ENCODE results near the gene ERVH48-1. TPM values are rescaled to one million over a fixed set of nuclear protein-coding genes. Genes with fewer than 3 reads are reported as not detected.

ERVH48-1 gene
- total RNA-seq, 2 donors from 2014 or later: 0.05 TPM; not detected in 1

- TF ChIP-seq, protein P1, sequence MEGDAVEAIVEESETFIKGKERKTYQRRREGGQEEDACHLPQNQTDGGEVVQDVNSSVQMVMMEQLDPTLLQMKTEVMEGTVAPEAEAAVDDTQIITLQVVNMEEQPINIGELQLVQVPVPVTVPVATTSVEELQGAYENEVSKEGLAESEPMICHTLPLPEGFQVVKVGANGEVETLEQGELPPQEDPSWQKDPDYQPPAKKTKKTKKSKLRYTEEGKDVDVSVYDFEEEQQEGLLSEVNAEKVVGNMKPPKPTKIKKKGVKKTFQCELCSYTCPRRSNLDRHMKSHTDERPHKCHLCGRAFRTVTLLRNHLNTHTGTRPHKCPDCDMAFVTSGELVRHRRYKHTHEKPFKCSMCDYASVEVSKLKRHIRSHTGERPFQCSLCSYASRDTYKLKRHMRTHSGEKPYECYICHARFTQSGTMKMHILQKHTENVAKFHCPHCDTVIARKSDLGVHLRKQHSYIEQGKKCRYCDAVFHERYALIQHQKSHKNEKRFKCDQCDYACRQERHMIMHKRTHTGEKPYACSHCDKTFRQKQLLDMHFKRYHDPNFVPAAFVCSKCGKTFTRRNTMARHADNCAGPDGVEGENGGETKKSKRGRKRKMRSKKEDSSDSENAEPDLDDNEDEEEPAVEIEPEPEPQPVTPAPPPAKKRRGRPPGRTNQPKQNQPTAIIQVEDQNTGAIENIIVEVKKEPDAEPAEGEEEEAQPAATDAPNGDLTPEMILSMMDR (IDR thresholded peaks at IDR 0.05): no peak
- TF ChIP-seq POLR2A (IDR thresholded peaks at IDR 0.05): no peak
- no peak for TF ChIP-seq POLR2AphosphoS5 (IDR thresholded peaks at IDR 0.05)
- Histone ChIP-seq H3K4me3 (no peak overlapping the region), H3K27ac (no peak overlapping the region), H3K9me3 (no peaks in the 10 kb centered on the region), H3K27me3 (replicated peaks; ENCODE audit: insufficient read depth) (no peaks in the 10 kb centered on the region), H3K36me3 (no peaks in the 10 kb centered on the region), H3K4me1 (replicated peaks) (no peaks in the 10 kb centered on the region)
- intact Hi-C loops (cut with DNase I): no loop called here
- DNase-seq (ENCODE audit: low spot score): no peak
- WGBS: 98% methylated on average over 16 of the region's 16 CpGs
Observed at GRCh38 chr21:42906233-42906632, 19.2 kb downstream of the ERVH48-1 start.

- over 99% methylated on average over 8 of the region's 8 CpGs for WGBS
Observed at GRCh38 chr21:42905195-42905594, 20.2 kb downstream of the ERVH48-1 start.

DNA sequence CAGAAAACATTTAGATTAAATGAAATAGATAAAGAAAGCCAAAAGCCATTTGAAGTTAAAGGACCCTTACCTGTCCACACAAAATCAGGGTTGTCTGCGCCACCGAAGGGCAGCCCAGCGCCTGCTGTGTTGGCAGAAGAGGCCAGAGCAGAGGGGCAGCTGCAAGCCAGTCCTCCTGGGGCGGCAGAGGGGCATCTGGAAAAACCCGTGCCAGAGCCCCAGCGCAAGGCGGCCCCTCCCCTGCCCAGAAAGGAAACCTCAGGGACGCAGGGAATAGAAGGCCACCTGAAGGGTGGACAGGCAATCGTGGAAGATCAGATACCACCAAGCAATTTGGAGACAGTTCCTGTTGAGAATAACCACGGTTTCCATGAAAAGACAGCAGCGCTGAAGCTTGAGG lies 21.6 kb downstream of the ERVH48-1 start:
- H3K9me3 ChIP-seq: no peaks in the 10 kb centered on the region
- WGBS: 93% methylated on average over 11 of the region's 11 CpGs
- DNase-seq (ENCODE audit: low spot score): no peak
- intact Hi-C loops (cut with DNase I): no loop called here
- no peak overlapping the region for H3K4me3 ChIP-seq
- H3K36me3 ChIP-seq: no peaks in the 10 kb centered on the region
- no peak overlapping the region for H3K27ac ChIP-seq
- TF ChIP-seq, protein P1 (IDR thresholded peaks at IDR 0.05): no peak
- TF ChIP-seq POLR2AphosphoS5 (IDR thresholded peaks at IDR 0.05) (no peak), POLR2A (IDR thresholded peaks at IDR 0.05) (no peak)
- H3K4me1 ChIP-seq (replicated peaks): no peaks in the 10 kb centered on the region
- no peaks in the 10 kb centered on the region for H3K27me3 ChIP-seq (replicated peaks; ENCODE audit: insufficient read depth)

More at GRCh38 chr21:42905195-42905594, 20.2 kb downstream of the ERVH48-1 start:
- no peak overlapping the region for H3K27ac ChIP-seq
- H3K36me3 ChIP-seq: no peaks in the 10 kb centered on the region
- H3K9me3 ChIP-seq: no peaks in the 10 kb centered on the region
- DNase-seq (ENCODE audit: low spot score): no peak
- no peak for TF ChIP-seq POLR2A (IDR thresholded peaks at IDR 0.05)
- TF ChIP-seq, protein P1 (IDR thresholded peaks at IDR 0.05): no peak
- no peak for TF ChIP-seq POLR2AphosphoS5 (IDR thresholded peaks at IDR 0.05)
- intact Hi-C loops (cut with DNase I): no loop called here
- H3K27me3 ChIP-seq (replicated peaks; ENCODE audit: insufficient read depth): no peaks in the 10 kb centered on the region
- no peak overlapping the region for H3K4me3 ChIP-seq
- no peaks in the 10 kb centered on the region for H3K4me1 ChIP-seq (replicated peaks)

DNA sequence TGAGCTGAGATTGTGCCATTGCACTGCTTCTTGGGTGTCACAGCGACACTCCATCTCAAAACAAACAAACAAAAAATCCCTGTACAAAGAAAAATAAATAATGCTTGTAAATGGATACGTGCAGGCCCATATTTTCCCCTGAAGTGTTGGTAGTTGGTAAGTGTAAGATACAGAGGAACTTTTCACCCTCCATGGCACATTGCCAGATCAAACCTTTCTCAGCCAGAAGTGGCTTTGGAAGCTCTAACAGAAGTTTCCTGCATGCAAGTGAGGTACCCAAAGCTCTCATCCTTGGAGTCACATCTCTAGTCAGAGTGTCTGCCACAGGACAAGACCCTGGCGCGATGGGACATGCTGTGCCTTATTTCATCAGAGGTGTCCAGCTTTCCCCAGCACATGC lies 25.0 kb downstream of the ERVH48-1 start:
- TF ChIP-seq, protein P1 (IDR thresholded peaks at IDR 0.05): no peak
- TF ChIP-seq POLR2A (IDR thresholded peaks at IDR 0.05) (no peak), POLR2AphosphoS5 (IDR thresholded peaks at IDR 0.05) (no peak)
- intact Hi-C loops (cut with DNase I): no loop called here
- 82% methylated on average over 4 of the region's 4 CpGs for WGBS
- no peak overlapping the region for H3K27ac ChIP-seq
- H3K36me3 ChIP-seq: no peaks in the 10 kb centered on the region
- no peaks in the 10 kb centered on the region for H3K4me1 ChIP-seq (replicated peaks)
- no peak for DNase-seq (ENCODE audit: low spot score)
- H3K4me3 ChIP-seq: no peak overlapping the region
- H3K9me3 ChIP-seq: no peaks in the 10 kb centered on the region
- H3K27me3 ChIP-seq (replicated peaks; ENCODE audit: insufficient read depth): no peaks in the 10 kb centered on the region

DNA sequence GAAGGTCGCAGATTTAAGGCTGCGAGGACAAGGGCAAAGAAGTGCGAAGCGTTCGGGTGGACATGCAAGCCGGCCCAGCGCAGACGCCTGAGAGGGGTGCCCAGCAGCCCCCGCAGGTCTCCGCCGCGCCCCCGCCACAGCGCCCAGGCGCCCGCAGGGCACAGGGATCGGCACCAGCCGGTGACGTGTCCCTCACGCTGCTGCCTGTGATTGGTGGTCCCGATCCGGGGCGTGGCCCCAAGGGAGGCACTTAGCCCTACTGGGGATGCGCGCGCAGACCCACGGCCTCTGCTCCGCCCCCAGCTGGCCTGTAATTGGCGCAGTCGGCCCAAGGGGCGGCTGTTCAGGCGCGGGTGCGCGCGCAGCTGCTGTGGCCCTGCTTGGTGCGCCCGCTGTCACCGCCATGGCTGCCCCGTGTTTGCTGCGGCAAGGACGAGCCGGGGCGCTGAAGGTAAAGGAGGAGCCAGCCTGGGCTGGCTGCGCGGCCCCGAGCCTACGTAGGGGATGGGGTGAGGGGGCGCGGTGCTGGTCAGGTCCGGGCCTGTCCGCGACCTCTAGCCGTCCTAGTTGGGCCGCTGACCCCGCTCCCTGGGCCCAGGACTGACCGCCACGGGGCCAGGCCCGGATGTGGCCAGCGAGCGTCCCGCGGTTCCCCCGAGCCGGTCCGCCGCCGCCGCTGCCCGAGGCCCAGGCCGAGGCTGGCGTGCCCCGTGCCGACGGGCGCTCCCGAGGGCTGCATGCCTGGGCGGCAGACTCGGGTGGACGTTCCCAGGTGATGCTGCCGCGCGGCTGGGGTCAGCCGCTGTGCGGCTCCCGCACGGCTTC lies 32.3 kb downstream of the ERVH48-1 start, which contains the start of gene NDUFV3:
NDUFV3 (plus strand) TSS at position 379 of the 825 bp plus-strand sequence; CDS start at position 404, 25 bp downstream.
- H3K4me1 ChIP-seq (replicated peaks): no peaks in the 10 kb centered on the region
- peak within 1 kb of the TSS; percentile 93 to 97 for H3K27ac ChIP-seq
- TF ChIP-seq POLR2AphosphoS5 (IDR thresholded peaks at IDR 0.05) (peak; percentile 98), POLR2A (IDR thresholded peaks at IDR 0.05) (peak; percentile 98)
- TF ChIP-seq, protein P1 (IDR thresholded peaks at IDR 0.05): peak in 2 of 4 experiments; percentile 34 to 58
- no peaks in the 10 kb centered on the region for H3K27me3 ChIP-seq (replicated peaks; ENCODE audit: insufficient read depth)
- DNase-seq (ENCODE audit: low spot score): peak; percentile 100
- no peaks in the 10 kb centered on the region for H3K9me3 ChIP-seq
- intact Hi-C loops (cut with DNase I): no loop called here
- H3K4me3 ChIP-seq: peak within 1 kb of the TSS; percentile 85 to 92
- 2% methylated on average over 46 of the region's 87 CpGs for WGBS
- no peaks in the 10 kb centered on the region for H3K36me3 ChIP-seq
